AG04450 (cell line): ENCODE results near the gene TMEM138. TPM values are rescaled to one million over a fixed set of nuclear protein-coding genes. Genes with fewer than 3 reads are reported as not detected.

ENCODE experiments used
- CTCF ChIA-PET: fragments of 300-600, 350-600 bp; formaldehyde crosslinking; extraction: SDS; loops from one replicate; lab custom pipeline; 2022; ENCODE audit warnings: antibody characterized with exemption, inconsistent platforms; lab: Charles Lee
- POLR2A ChIA-PET: fragments of 350-600 bp; formaldehyde crosslinking; extraction: SDS; loops from one replicate; lab custom pipeline; 2021; ENCODE audit warnings: antibody characterized with exemption, inconsistent platforms; lab: Yijun Ruan, JAX
- DNase-seq: peaks from one replicate; pipeline ENCODE4 v3.0.0-alpha.2; 2011; ENCODE audit warnings: low read depth, low spot score
- H3K27ac ChIP-seq: one replicate; pipeline ENCODE4 v1.5.1; 2012; ENCODE audit warnings: low read depth, low read length, control low read depth
- H3K27me3 ChIP-seq: one replicate; pipeline ENCODE4 v1.6.0; 2012; ENCODE audit warnings: low read length; ENCODE audit not compliant: control insufficient read depth, insufficient read depth
- H3K4me3 ChIP-seq: 2 replicates; pipeline ENCODE4 v1.5.1; 2011; ENCODE audit warnings: mild to moderate bottlenecking, low read depth, low read length, control low read depth
- H3K9me3 ChIP-seq: 2 replicates; pipeline ENCODE4 v1.5.1; 2012; ENCODE audit warnings: low read length; ENCODE audit not compliant: control insufficient read depth, insufficient read depth
- CTCF ChIP-seq: IDR thresholded peaks from 2 replicates; pipeline ENCODE4 v1.5.1; 2011; ENCODE audit warnings: low read depth, low read length, control low read depth, inconsistent platforms
- polyA plus RNA-seq: library from polyadenylated mRNA; depleted of rRNA; stranded (reverse); fragments of >200 nt; gene quantifications from 2 replicates; pipeline ENCODE4 v1.2.3, GENCODE V29; 2011

The TMEM138 gene
- polyA plus RNA-seq, 1 experiment, result 79.2 TPM

GRCh38 chr11:61367406-61367805, 5.2 kb downstream of the TMEM138 start:
- Histone ChIP-seq H3K27ac (no peak overlapping the region), H3K27me3 (no peaks in the 10 kb centered on the region), H3K9me3 (peaks cover under 1% of the 10 kb centered on the region; the same call in 1 of the 2 replicates), H3K4me3 (no peak overlapping the region)
- POLR2A ChIA-PET, result no interaction called here
- TF ChIP-seq CTCF, result no peak
- no peak for DNase-seq
- CTCF ChIA-PET, result interaction anchor here (0.8 to 3.1 kb wide), 3 partner anchors 16 to 31 kb away, joined by 3 to 14 read pairs (median 6); no protein-coding TSS in a partner anchor

GRCh38 chr11:61368646-61369045, 6.5 kb downstream of the TMEM138 start:
- H3K4me3 ChIP-seq, result no peak overlapping the region
- ChIA-PET CTCF (interaction anchor here (0.8 to 3.1 kb wide), 3 partner anchors 17 to 34 kb away, joined by 3 to 15 read pairs (median 7); no protein-coding TSS in a partner anchor), POLR2A (interaction anchor here (1.1 to 1.8 kb wide), 2 partner anchors 10 to 12 kb away, joined by 3 to 25 read pairs; no protein-coding TSS in a partner anchor)
- no peaks in the 10 kb centered on the region for H3K27me3 ChIP-seq
- DNase-seq, result no peak
- TF ChIP-seq CTCF, result no peak
- H3K9me3 ChIP-seq, result peaks cover 6% of the 10 kb centered on the region; the same call in 1 of the 2 replicates
- H3K27ac ChIP-seq, result peak overlapping the region; percentile 84

- Histone ChIP-seq H3K27me3 (no peaks in the 10 kb centered on the region), H3K4me3 (no peak overlapping the region), H3K27ac (peak overlapping the region; percentile 84), H3K9me3 (peaks cover 13% of the 10 kb centered on the region)
- no peak for TF ChIP-seq CTCF
- ChIA-PET CTCF (interaction anchor here (2.3 to 3.1 kb wide), 2 partner anchors 16 to 34 kb away, joined by 7 to 15 read pairs; no protein-coding TSS in a partner anchor), POLR2A (interaction anchor here (0.7 to 1.8 kb wide), 4 partner anchors 8 to 13 kb away, joined by 3 to 25 read pairs (median 3); partner anchors contain the start of gene CYB561A3)
- peak; percentile 86 for DNase-seq
Observed at GRCh38 chr11:61369372-61370348, 7.5 kb downstream of the TMEM138 start.

- POLR2A ChIA-PET, result interaction anchor here (1.8 kb wide), 1 partner anchor 8 kb away, joined by 25 read pairs; no protein-coding TSS in a partner anchor
- H3K27me3 ChIP-seq, result no peaks in the 10 kb centered on the region
- TF ChIP-seq CTCF, result no peak
- H3K9me3 ChIP-seq, result peaks cover 15% of the 10 kb centered on the region
- no peak overlapping the region for H3K4me3 ChIP-seq
- peak overlapping the region; percentile 84 for H3K27ac ChIP-seq
- CTCF ChIA-PET, result interaction anchor here (1.2 to 3.1 kb wide), 3 partner anchors 15 to 34 kb away, joined by 5 to 15 read pairs (median 7); no protein-coding TSS in a partner anchor
- DNase-seq, result no peak
Observed at GRCh38 chr11:61370349-61371005, 8.3 kb downstream of the TMEM138 start.
